OCI-LY1 (cell line): ENCODE measurements around the gene TAF3.

ENCODE experiments used
- H2AFZ ChIP-seq: fragments of 200-600 bp; sonication (generic), shearing (Covaris generic); 2 replicates; pipeline ENCODE4 v1.6.0; 2014; ENCODE audit warnings: antibody characterized with exemption, mild to moderate bottlenecking, low read length
- H3F3A ChIP-seq: fragments of 200-600 bp; sonication (generic), shearing (Covaris generic); 2 replicates; pipeline ENCODE4 v1.6.0; 2014; ENCODE audit warnings: mild to moderate bottlenecking, antibody characterized with exemption, low read length, moderate library complexity; ENCODE audit not compliant: insufficient read depth
- H3K27ac ChIP-seq: fragments of 200-600 bp; sonication (generic); 2 replicates; pipeline ENCODE4 v1.5.1; 2014; ENCODE audit warnings: low read length, mixed run types, mild to moderate bottlenecking, low read depth; ENCODE audit not compliant: poor library complexity, severe bottlenecking
- H3K27me3 ChIP-seq: fragments of 200-600 bp; sonication (generic); 2 replicates; pipeline ENCODE4 v1.6.0; 2014; ENCODE audit warnings: antibody characterized with exemption, mild to moderate bottlenecking, low read length, moderate library complexity; ENCODE audit not compliant: insufficient read depth
- H3K36me3 ChIP-seq: fragments of 200-600 bp; sonication (generic); 2 replicates; pipeline ENCODE4 v1.6.1; 2014; ENCODE audit warnings: mild to moderate bottlenecking, antibody characterized with exemption, low read length, moderate library complexity, mixed read lengths; ENCODE audit not compliant: insufficient read depth
- H3K4me1 ChIP-seq: fragments of 200-600 bp; sonication (generic); 2 replicates; pipeline ENCODE4 v1.5.1; 2014; ENCODE audit warnings: mild to moderate bottlenecking, low read length, moderate library complexity; ENCODE audit not compliant: insufficient read depth, severe bottlenecking
- H3K4me2 ChIP-seq: fragments of 200-600 bp; sonication (generic), shearing (Covaris generic); 2 replicates; pipeline ENCODE4 v1.6.1; 2014; ENCODE audit warnings: low read length
- H3K4me3 ChIP-seq: fragments of 200-600 bp; sonication (generic); 2 replicates; pipeline ENCODE4 v1.5.1; 2014; ENCODE audit warnings: low read length, low read depth, mild to moderate bottlenecking, mixed read lengths; ENCODE audit not compliant: poor library complexity, severe bottlenecking
- H3K79me2 ChIP-seq: fragments of 200-600 bp; shearing (Covaris generic); 2 replicates; pipeline ENCODE4 v1.6.1; 2016; ENCODE audit warnings: mixed run types, low read length, mixed read lengths; ENCODE audit not compliant: insufficient read depth
- H3K9ac ChIP-seq: fragments of 200-600 bp; sonication (generic), shearing (Covaris generic); 2 replicates; pipeline ENCODE4 v1.6.1; 2014; ENCODE audit warnings: mild to moderate bottlenecking, low read length, mixed read lengths
- H3K9me2 ChIP-seq: fragments of 200-600 bp; sonication (generic), shearing (Covaris generic); 2 replicates; pipeline ENCODE4 v1.6.1; 2014; ENCODE audit warnings: low read depth, mild to moderate bottlenecking, low read length, mixed read lengths
- H3K9me3 ChIP-seq: fragments of 200-600 bp; shearing (Covaris generic); 2 replicates; pipeline ENCODE4 v1.6.1; 2014; ENCODE audit warnings: low read length, mixed read lengths
- H4K20me1 ChIP-seq: fragments of 200-600 bp; sonication (generic), shearing (Covaris generic); 2 replicates; pipeline ENCODE4 v1.6.0; 2016; ENCODE audit warnings: mild to moderate bottlenecking, low read length; ENCODE audit not compliant: insufficient read depth
- EZH2 ChIP-seq: fragments of 200-600 bp; sonication (generic), shearing (Covaris generic); IDR thresholded peaks from 2 replicates; pipeline ENCODE4 v1.8.0; 2017; ENCODE audit warnings: borderline replicate concordance, mixed run types, mild to moderate bottlenecking, antibody characterized with exemption, low read length, moderate library complexity, mixed read lengths
- TF ChIP-seq, protein P1 (sequence below): fragments of 200-600 bp; sonication (generic), shearing (Covaris generic); IDR thresholded peaks from 2 replicates; pipeline ENCODE4 v1.5.1; 2017; ENCODE audit warnings: mild to moderate bottlenecking, antibody characterized with exemption, low read length, moderate library complexity, mixed read lengths

Gene TAF3

DNA sequence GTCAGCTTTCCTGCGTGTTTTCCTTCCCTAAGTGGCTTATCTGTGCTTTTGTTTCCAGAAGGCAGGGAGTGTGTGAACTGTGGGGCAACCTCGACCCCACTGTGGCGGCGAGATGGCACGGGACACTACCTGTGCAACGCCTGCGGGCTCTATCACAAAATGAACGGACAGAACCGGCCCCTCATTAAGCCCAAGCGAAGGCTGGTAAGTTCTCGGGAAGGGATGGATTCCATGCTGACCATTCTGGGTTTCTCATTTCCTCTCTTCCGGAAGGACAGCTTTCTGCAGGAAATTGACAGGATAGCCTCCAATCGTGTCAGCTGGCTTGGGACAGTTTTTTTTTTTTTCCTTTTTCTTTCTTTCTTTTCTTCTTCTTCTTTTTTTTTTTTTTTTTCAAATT, 245.6 kb downstream of the TAF3 start:
- H2AFZ ChIP-seq = no peak overlapping the region
- H3K4me1 ChIP-seq = no peaks in the 10 kb centered on the region
- no peaks in the 10 kb centered on the region for H3K27me3 ChIP-seq
- H3K9me2 ChIP-seq = no peaks in the 10 kb centered on the region
- H4K20me1 ChIP-seq = no peaks in the 10 kb centered on the region
- TF ChIP-seq, protein P1, sequence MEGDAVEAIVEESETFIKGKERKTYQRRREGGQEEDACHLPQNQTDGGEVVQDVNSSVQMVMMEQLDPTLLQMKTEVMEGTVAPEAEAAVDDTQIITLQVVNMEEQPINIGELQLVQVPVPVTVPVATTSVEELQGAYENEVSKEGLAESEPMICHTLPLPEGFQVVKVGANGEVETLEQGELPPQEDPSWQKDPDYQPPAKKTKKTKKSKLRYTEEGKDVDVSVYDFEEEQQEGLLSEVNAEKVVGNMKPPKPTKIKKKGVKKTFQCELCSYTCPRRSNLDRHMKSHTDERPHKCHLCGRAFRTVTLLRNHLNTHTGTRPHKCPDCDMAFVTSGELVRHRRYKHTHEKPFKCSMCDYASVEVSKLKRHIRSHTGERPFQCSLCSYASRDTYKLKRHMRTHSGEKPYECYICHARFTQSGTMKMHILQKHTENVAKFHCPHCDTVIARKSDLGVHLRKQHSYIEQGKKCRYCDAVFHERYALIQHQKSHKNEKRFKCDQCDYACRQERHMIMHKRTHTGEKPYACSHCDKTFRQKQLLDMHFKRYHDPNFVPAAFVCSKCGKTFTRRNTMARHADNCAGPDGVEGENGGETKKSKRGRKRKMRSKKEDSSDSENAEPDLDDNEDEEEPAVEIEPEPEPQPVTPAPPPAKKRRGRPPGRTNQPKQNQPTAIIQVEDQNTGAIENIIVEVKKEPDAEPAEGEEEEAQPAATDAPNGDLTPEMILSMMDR = no peak
- TF ChIP-seq EZH2 = no peak
- H3K9me3 ChIP-seq = no peaks in the 10 kb centered on the region
- H3F3A ChIP-seq = no peaks in the 10 kb centered on the region
- H3K4me2 ChIP-seq = no peak overlapping the region
- H3K27ac ChIP-seq = no peak overlapping the region
- H3K79me2 ChIP-seq = no peaks in the 10 kb centered on the region
- no peak overlapping the region for H3K9ac ChIP-seq
- H3K4me3 ChIP-seq = no peak overlapping the region
- H3K36me3 ChIP-seq = no peaks in the 10 kb centered on the region

- no peaks in the 10 kb centered on the region for H3K9me3 ChIP-seq
- H3K79me2 ChIP-seq = no peaks in the 10 kb centered on the region
- no peak overlapping the region for H3K9ac ChIP-seq
- H3K9me2 ChIP-seq = no peaks in the 10 kb centered on the region
- H3K4me3 ChIP-seq = no peak overlapping the region
- no peak overlapping the region for H3K4me2 ChIP-seq
- H2AFZ ChIP-seq = no peak overlapping the region
- H3K36me3 ChIP-seq = no peaks in the 10 kb centered on the region
- no peaks in the 10 kb centered on the region for H3K27me3 ChIP-seq
- no peaks in the 10 kb centered on the region for H3K4me1 ChIP-seq
- TF ChIP-seq, protein P1 = no peak
- no peaks in the 10 kb centered on the region for H3F3A ChIP-seq
- H3K27ac ChIP-seq = no peak overlapping the region
- H4K20me1 ChIP-seq = no peaks in the 10 kb centered on the region
These were observed 246.1 kb downstream of the TAF3 start for GRCh38 chr10:8064436-8064835.

DNA sequence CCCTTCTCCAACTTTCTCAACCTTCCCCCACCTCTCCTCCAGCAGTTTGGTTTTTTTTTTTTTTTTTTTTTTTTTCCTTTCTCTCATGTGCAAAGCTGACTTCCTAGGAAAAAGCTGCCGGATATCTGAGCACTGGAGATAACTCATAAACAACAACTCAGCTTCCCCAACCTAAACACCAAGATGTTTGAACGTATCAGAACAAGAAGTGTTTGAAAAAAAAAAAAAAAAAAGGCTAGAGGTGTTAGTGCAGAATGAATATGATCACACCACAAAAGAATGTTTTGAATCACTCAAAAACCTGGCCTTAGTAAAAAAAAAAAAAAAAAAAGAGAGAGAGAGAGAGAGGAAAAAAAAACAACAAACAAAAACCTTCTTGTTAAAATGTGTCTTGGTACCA, 247.3 kb downstream of the TAF3 start:
- Histone ChIP-seq H3K27me3 (no peaks in the 10 kb centered on the region), H4K20me1 (no peaks in the 10 kb centered on the region), H3K9me2 (no peaks in the 10 kb centered on the region), H3K9me3 (no peaks in the 10 kb centered on the region), H3F3A (no peaks in the 10 kb centered on the region), H3K4me2 (no peak overlapping the region), H3K79me2 (no peaks in the 10 kb centered on the region), H3K27ac (no peak overlapping the region), H3K4me3 (no peak overlapping the region), H3K9ac (no peak overlapping the region), H2AFZ (no peak overlapping the region), H3K36me3 (no peaks in the 10 kb centered on the region), H3K4me1 (no peaks in the 10 kb centered on the region)
- TF ChIP-seq EZH2 = no peak
- TF ChIP-seq, protein P1 = no peak
